ENCODE measurements around the gene CANT1. TPM values are rescaled to one million over a fixed set of nuclear protein-coding genes. Genes with fewer than 3 reads are reported as not detected.

CANT1 gene
- total RNA-seq, 4 donors from 2014 or later, result 9.2 to 40.6 (median 21.5) TPM

DNA sequence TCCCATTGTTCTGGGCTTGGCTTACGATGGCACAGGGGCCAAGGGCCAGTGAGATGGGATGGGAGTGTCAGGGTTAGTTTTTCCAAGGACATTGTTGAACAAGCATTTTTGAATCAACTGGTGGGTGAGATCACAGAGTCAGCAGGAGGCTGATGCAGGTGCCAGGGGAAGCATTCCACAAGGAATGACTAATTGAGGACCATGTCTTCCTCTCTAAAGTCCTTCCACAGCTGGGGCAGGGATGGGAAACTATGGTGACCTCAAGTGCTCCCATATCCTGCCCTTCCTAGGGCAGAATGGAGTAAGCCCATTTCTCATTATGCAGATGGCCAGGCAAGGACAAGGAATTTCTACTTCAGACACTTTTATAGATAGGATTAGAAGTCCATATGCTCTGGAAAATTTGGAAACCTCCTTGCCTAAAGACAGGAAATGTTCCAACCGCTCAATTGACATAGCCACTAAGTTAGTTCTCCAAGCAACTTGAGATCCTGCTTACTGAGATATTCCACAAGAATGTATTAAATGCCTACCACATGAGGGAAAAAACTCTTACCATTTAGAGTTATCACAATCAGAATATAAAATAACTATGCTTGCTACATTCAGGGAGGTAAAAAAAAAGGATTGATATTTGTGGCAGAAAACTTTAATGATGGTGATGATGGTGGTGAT is 43.8 kb upstream of the CANT1 start:
- Histone ChIP-seq H3K36me3 (no peaks in the 10 kb centered on the region), H3K4me1 (no peaks in the 10 kb centered on the region), H3K4me3 (no peak overlapping the region), H3K27ac (no peak overlapping the region), H3K9me3 (no peaks in the 10 kb centered on the region), H3K27me3 (no peaks in the 10 kb centered on the region)
- TF ChIP-seq, protein P1, sequence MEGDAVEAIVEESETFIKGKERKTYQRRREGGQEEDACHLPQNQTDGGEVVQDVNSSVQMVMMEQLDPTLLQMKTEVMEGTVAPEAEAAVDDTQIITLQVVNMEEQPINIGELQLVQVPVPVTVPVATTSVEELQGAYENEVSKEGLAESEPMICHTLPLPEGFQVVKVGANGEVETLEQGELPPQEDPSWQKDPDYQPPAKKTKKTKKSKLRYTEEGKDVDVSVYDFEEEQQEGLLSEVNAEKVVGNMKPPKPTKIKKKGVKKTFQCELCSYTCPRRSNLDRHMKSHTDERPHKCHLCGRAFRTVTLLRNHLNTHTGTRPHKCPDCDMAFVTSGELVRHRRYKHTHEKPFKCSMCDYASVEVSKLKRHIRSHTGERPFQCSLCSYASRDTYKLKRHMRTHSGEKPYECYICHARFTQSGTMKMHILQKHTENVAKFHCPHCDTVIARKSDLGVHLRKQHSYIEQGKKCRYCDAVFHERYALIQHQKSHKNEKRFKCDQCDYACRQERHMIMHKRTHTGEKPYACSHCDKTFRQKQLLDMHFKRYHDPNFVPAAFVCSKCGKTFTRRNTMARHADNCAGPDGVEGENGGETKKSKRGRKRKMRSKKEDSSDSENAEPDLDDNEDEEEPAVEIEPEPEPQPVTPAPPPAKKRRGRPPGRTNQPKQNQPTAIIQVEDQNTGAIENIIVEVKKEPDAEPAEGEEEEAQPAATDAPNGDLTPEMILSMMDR (IDR thresholded peaks at IDR 0.05), result no peak
- TF ChIP-seq POLR2A (IDR thresholded peaks at IDR 0.05), result no peak
- intact Hi-C loops (cut with DNase I; ENCODE audit: low total_unique reads), result no loop called here
- no peak for DNase-seq

DNA sequence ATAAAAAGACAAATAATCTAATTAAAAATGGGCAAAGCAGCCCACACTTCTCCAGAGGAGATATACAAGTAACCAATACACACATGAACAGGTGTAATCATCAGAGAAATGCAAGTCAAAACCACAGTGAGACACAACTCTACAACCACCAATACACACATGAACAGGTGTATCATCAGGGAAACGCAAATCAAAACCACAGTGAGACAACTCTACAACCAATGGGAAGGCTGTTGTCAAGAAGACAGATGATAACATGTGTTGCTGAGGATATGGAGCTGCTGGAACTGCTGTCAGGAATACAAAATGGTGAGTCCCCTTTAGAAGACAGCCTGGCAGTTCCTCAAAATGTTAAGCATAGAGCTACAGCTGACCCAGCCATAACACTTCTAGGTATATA is 42.6 kb upstream of the CANT1 start:
- DNase-seq, result no peak
- no peaks in the 10 kb centered on the region for H3K9me3 ChIP-seq
- intact Hi-C loops (cut with DNase I; ENCODE audit: low total_unique reads), result no loop called here
- H3K4me1 ChIP-seq, result no peaks in the 10 kb centered on the region
- H3K27ac ChIP-seq, result no peak overlapping the region
- no peak overlapping the region for H3K4me3 ChIP-seq
- TF ChIP-seq, protein P1 (IDR thresholded peaks at IDR 0.05), result no peak
- no peak for TF ChIP-seq POLR2A (IDR thresholded peaks at IDR 0.05)
- no peaks in the 10 kb centered on the region for H3K36me3 ChIP-seq
- no peaks in the 10 kb centered on the region for H3K27me3 ChIP-seq

GRCh38 chr17:79051306-79051705 is 41.7 kb upstream of the CANT1 start:
- intact Hi-C loops (cut with DNase I; ENCODE audit: low total_unique reads), result no loop called here
- Histone ChIP-seq H3K9me3 (no peaks in the 10 kb centered on the region), H3K4me3 (no peak overlapping the region)

GRCh38 chr17:79050551-79050950 is 41.0 kb upstream of the CANT1 start:
- intact Hi-C loops (cut with DNase I; ENCODE audit: low total_unique reads), result no loop called here
- DNase-seq, result no peak
- TF ChIP-seq POLR2A (IDR thresholded peaks at IDR 0.05), result no peak
- TF ChIP-seq, protein P1 (IDR thresholded peaks at IDR 0.05), result no peak
- no peaks in the 10 kb centered on the region for H3K9me3 ChIP-seq
- H3K4me1 ChIP-seq, result no peaks in the 10 kb centered on the region
- H3K27me3 ChIP-seq, result no peaks in the 10 kb centered on the region
- H3K27ac ChIP-seq, result no peak overlapping the region
- H3K36me3 ChIP-seq, result no peaks in the 10 kb centered on the region
- H3K4me3 ChIP-seq, result no peak overlapping the region

More at GRCh38 chr17:79051306-79051705, 41.7 kb upstream of the CANT1 start:
- TF ChIP-seq, protein P1 (IDR thresholded peaks at IDR 0.05), result no peak
- TF ChIP-seq POLR2A (IDR thresholded peaks at IDR 0.05), result no peak
- no peaks in the 10 kb centered on the region for H3K27me3 ChIP-seq
- H3K4me1 ChIP-seq, result no peaks in the 10 kb centered on the region
- DNase-seq, result no peak
- H3K27ac ChIP-seq, result no peak overlapping the region
- H3K36me3 ChIP-seq, result no peaks in the 10 kb centered on the region

DNA sequence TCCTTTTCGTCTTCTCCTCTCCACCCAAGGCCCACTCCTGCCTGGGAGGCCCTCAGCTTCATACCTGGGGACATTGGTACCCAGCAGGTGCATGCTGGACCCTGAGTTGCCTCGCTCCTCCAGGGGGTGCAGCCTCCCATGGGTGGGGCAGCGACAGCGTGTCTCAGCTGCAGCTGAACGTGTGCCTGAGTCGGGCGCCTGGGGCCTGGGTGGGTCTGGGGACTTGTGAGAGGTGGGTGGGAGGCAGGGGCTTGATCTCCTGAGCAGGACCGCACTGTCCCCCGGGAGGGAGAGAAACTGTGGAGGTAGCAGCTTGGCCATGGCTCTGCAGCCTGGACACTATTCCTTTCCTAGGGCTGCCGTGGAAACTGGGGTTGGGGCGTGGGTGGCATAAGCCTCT is 40.3 kb upstream of the CANT1 start:
- no peak overlapping the region for H3K4me3 ChIP-seq
- no peaks in the 10 kb centered on the region for H3K27me3 ChIP-seq
- no peak for TF ChIP-seq POLR2A (IDR thresholded peaks at IDR 0.05)
- TF ChIP-seq, protein P1 (IDR thresholded peaks at IDR 0.05), result no peak
- H3K36me3 ChIP-seq, result no peaks in the 10 kb centered on the region
- H3K27ac ChIP-seq, result no peak overlapping the region
- H3K9me3 ChIP-seq, result no peaks in the 10 kb centered on the region
- no peak for DNase-seq
- intact Hi-C loops (cut with DNase I; ENCODE audit: low total_unique reads), result no loop called here
- no peaks in the 10 kb centered on the region for H3K4me1 ChIP-seq
